GM18508 (cell line): ENCODE measurements around the gene TECTA.
"Not testable (repeated sequence)": the region's sequence is repeated elsewhere in the genome, so short reads cannot be mapped to it uniquely, and the experiment has no call there.

Experiments used
- ATAC-seq: cut with Tn5 transposase; IDR thresholded peaks from one replicate; pipeline ENCODE4 v1.9.1; 2021; ENCODE audit warnings: moderate number of reproducible peaks; ENCODE audit not compliant: insufficient read depth, unreplicated experiment

The TECTA gene

DNA sequence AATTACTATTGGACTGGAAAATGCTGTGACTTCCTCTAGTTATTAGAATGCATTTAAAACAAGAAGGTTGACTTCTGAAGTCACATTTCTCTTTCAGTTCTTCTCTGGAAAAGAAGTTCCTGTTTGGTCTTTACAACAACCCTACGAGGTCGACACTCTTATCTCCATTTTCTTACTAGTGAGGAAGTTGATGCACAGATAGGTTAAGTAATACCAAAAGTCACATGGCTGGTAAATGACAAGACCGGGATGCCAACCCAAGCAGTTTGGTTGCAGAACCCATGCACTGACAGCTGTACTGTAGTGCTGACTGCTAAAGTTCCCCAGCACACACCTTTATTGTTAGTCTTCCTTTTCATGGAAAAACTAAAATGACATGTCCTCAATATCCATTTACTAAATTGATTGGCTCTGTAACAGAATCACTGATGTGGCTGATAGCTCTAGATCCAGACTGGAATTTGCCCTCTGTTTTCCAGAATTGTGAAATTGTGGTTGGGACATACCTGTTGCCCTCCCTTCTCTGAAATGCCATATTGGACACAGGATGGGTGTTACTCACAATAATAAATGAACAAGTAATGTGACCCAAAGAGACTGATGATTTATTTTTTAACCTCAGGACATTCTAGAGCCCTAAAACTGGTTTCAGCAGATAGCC lies 9.4 kb upstream of the TECTA start:
- ATAC-seq = no peak

DNA sequence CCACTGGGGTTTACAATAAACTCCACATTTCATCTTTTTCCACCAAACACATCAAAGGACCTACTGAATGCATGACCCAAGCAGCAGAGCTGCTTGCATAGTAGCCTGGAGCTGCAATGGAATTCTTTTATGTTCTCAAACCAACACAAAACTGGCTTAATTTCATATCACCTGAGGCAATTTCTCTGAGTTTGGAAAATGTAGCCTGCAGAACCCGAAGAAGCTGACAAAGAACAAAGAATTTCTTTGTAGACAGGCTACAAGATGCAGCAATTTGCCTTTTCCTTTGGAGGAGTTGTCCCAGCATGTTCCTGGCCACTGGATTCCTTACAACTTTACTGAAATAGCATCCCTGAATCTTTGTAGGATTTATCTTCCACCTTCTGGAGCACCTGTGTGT lies 5.5 kb upstream of the TECTA start:
- no peak for ATAC-seq

DNA sequence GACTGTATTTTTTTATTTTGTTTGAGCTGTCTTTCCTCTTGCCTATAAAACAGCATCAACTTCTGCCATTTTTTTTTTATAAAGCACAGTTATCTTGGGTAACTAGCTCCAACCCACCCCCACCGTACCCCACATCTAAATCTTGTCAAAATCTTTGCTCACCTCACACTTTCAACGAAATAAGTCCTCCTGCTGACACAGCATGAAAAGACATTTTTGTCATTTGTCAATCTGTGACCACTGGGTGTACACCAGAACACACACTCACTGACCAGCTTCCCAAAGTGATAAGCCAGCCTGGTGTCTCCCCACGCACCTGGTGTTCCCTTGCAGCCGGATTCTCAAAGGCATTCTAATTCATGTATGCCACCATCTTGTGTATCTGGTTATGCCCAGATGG lies 1.7 kb upstream of the TECTA start:
- ATAC-seq = no peak

DNA sequence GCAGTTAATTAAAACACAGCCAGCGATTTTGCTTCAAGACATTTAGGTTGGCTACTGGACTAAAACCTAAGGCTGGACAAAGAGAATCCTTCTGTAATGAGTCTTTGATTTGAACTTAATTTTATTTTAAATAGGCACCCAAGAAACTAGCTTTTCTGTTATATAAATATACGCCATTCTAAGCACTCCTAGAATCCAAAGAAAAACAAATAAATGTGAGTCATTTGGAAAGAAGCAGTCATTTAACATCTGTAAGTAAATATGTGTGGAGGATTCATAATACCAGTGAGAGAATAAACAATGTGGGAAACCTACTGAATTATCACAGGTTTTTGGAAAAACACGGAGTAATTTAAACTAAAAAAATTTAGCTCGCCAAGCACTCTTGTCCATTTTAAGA lies 1.2 kb upstream of the TECTA start:
- no peak for ATAC-seq

DNA sequence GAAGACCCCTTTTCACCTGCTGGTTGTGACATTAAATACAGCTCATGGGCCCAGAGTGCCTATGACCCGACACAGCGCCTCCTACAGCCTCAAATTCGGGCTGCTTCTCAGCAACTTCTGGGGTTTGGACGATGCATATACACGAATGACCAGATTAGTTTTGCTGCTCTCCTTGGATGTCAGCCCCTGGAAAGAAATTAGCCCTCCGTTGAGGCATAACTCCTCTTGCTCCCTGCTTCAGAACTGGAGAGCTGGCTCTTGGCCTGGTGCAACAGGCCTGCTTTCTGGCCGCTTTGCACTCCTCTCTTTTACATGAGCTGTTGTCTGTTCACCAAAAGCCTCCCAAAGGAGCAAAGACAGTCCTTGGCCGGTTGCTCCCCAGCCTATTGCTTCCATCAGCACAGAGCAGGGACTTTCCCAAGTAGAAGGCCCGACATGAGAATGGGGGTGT lies 3.3 kb downstream of the TECTA start:
- ATAC-seq = no peak

DNA sequence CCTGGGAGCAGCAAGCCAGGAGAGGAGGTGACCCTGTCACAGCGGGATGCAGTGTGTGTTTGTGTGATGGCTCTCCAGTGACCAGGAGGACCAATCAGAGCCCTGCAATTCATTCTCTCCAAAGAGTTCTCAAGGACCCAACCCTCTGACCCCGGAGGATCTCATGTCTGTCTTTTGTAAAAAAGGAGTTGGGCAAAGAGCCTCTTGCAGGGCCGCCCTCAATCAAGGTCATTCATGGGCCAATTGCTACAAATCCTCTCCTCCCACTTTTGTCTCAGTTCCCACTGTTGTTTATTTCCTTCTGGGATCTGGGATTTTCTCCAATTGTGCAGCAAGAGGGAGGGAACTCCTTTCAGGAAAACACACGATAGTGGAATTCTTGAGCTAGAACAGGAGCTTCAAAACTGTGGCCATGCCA lies 4.0 kb downstream of the TECTA start:
- ATAC-seq = no peak

DNA sequence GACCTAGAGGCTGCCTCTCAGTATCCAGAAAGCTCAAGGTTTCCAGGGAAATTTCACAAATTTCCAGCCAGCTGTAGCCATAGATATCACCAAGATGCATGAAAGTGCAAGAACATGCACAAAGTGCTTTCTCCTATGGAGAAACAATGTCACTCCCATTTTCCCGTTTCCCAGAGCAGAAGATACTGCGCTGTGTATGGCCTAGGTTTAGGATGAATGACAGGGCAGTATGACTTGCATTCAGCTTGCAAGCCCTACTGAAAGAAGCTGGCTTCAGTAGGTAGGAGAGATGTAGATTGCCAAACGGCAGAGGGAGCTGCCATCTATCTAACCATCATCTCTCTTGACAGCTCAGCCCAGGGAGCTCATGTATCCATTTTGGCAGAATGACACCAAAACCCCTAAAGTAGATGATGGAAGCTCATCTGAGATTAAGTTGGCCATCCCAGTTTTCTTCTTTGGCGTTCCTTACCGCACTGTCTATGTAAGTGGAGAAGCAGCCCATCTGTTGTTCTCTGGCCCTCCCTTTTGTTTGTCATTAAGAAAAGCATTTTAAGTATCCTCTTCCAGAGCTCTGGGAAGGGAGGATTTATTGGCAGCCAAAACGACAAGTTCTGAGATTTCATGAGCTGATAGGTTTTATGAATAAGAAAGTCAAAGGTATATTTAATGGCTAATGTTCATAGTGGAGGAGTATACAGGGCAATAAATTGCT lies 4.6 kb downstream of the TECTA start:
- ATAC-seq = no peak

DNA sequence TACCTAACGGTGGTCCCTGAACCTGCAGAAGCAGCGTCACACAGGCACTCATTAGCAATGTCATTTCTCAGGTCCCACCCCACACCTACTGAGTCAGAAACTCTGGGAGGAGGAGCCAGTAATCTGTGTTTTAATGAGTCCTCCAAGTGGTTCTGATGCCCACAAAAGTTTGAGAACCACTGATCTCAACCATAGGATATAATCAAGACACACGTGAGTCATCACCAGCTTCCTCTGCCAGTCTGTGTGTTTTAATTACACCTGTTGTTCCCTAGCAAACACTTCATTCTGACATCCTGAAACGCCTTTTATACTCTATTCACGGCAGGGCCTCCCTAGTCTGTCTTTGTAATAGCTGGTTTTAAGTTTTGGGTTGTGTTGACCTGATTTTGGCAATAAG lies 5.8 kb downstream of the TECTA start:
- ATAC-seq = no peak

DNA sequence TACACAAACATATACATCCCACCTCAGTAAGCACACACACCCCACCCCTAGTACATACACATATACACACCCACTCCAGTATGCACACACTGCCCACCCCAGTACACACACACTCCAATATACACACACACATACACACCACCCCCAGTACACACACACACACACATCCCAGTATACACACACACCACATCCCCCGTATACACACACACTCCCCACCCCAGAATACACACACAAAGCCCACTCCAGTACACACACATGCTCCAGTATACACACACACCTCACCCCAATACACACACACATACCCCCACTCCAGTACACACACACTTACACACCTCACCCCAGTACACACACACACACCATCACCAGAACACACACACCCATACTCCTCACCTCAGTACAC lies 7.4 kb downstream of the TECTA start:
- ATAC-seq = no peak

DNA sequence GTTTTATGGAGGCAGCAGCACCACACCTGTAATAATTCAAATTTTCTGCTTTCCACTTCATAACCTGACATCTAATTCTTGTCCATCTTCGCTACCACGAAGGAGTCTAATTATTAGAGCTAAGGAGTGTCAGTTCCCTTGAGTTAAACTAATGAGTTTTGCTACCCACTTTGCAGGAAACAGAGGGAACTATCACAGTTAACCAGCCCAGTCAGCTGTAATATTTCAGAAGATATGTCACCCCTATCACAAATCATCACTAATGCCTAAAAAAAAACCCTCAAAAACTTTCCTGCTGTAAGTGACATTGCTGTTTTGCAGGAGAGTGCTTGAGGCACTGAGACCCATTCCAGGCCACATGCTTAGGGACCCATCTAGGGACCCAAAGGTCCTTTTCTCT lies 8.4 kb downstream of the TECTA start:
- ATAC-seq = no peak

DNA sequence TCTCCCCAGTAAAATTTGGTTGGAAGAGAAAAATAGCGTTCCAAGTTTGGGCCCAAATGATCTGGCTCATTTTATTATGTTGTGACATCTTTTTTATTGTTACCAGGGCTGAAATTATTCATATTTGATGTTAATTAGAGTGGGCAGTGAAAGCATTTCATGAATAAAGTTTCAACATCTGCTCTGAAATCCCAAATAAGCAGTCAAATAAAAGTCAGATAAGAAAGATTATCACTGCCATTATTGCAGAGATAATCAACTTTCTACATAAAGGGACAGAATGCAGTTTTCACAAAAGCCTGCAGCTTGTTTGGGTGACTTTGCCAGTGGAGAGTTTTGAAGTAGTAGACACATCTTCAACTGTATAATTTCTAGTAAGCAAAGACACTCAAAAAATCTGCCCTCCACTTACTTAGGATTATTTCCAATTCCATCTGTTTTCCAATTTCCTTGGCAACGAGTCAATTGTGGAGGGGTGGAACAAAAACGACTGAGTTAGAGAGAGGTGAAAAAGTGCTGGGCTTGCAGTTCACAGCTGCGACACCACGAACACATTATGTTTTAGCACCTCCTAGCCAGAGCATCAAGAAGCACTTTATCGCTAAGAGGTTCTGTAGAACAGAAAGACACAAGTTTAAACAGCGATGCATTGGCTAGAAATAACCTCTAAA lies 9.0 kb downstream of the TECTA start:
- ATAC-seq = no peak

DNA sequence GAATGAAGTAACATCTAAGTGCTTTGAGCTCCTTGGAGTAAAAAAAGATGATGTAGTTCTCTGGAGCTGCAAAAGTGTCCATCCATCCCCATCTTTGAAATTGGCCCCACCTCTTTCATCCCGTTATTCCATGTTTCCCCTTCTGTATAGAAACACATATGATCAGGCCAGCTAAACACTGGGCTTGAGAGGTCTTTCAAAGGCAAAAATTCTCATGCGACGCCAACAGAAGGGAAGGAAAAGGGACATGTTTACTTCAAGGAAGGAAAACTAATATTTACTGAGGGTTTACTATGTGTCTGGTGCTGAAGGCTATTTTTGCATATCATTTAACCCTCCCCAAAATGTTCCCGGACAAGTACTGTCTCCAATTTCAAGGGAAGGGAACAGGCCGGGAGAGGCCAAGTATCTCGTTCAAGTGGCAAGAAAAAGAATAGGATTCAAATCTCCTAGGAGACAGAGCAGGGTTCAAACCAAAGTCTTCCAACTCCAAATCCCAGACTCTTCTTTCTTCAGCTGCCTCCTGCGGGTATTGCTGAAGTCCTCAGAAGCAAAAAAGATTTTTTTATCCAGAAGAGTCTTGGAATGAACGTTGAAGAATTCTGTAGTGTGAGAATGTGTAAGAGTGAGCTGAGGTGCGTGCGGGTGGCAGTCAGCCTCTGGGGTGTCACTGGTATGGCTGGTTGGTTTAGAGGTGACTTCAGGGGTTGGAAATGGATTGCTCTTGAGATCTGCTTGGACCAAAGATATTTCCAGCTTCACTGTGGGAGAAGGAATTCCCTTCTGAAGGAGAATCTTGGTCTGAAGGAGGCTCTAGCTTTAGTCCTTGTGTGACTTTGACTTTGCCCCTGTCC lies 10.1 kb downstream of the TECTA start:
- ATAC-seq = no peak

DNA sequence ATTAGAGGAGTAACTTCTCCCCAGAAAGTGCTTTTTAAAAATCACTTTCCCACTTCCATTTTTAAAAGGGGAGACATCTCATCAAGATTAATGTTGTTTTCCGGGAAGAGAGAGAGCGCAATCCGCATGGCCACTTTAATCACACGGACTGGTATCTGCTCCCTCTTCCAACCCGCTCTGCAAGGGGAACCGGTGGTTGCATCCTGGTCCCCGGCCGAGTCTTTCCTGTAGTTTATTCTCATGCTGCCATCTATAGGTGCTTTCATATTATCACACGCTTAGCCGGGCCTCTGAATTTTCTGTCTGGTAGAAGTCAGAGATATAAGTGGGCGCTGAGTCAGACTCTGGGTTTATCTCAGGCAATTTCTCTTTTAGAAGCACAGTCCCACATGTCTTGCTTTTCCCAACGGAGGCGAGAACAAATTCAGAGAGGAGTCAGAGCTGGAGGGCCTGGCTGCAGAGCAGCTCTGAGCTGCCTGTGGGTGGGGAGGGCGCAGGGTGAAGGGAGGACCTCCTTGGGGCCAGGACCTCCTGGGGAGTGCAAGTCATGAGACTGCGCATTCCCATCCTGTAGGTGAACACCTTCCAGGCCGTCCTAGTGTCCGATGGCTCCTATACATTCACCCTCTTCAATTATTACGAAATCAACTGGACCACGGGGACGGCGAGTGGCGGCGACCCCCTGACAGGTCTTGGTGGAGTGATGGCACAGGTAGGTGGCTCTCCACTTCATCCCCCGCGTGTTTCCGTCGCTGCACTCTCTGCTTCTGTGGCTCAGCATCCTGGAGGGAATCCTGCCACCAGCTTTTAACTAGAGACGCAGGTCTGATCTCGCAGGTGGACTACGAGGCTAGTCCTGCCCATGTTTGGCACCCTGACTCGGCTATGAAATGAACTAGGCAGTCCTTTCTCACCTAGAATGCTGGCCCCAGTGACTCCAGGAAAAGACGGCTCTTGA lies 11.7 kb downstream of the TECTA start:
- ATAC-seq = no peak

DNA sequence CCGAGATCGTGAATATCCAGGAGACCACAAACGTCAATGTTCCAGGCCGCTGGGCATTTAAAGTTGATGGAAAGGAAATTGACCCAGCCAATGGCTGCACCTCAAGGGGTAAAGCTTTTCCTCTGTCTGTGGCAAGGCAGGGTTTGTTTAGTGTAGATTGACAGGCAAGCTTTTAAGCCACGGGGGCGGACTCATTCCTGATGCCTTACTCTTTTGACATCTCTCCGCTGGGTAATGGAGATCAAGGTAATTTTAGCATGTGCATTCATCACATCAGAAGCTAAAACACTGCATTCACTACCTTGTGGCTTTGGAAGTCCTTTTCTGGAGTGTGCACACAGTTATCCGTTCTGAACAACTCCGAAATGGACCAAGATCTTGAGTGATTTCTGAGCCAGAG lies 12.6 kb downstream of the TECTA start:
- ATAC-seq = no peak

DNA sequence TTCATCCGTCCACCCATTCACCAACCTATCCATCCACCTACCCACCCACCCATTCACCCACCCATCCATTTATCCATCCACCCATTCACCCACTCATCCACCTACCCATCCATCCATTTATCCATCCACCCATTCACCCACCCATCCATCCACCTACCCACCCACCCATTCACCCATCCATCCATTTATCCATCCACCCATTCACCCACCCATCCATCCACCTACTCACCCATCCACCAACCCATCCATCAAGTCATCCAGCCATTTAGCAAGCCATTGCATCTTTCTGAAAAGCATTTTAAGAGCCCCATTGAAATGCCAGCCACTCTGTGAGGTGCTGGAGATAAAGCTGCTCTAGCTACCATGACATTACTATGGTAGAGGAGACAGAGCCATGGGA lies 14.0 kb downstream of the TECTA start:
- not testable (repeated sequence) for ATAC-seq

DNA sequence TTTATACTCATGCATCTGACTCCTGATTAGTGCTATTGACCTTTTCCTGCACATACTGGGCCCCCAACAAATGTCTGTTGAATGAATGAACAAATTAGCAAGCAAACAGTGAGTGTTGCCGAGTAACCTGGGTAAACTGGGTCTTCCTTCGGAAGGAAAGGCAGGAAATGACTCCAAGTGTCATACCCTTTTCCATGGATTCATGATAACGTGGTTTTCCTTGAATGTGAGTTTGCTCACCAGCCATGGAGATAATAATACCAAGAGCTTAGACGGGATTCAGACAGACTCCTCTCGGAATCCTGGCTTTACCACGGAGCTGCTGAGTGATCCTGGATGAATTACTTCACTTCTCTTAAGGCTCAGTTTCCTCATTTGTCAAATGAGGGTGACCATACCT lies 16.7 kb downstream of the TECTA start:
- ATAC-seq = no peak

DNA sequence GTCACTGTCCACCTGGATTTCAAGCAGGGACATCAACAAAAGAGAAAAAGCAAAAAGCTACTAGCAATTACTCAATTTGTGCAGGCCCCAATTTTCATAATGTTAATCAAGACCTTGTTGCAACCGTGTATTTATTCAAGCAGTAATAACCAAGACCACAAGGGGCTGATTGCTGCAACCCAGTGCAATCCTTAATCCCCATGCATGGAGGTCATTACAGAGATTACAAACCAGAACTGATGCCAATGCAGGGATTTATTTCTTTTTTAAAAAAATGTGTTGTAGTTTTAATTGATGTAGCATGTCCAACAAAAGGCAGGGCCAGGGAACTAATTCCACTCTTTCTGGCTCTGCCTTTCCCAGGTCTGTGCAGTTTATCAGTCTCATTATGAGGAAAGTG lies 18.4 kb downstream of the TECTA start:
- no peak for ATAC-seq

DNA sequence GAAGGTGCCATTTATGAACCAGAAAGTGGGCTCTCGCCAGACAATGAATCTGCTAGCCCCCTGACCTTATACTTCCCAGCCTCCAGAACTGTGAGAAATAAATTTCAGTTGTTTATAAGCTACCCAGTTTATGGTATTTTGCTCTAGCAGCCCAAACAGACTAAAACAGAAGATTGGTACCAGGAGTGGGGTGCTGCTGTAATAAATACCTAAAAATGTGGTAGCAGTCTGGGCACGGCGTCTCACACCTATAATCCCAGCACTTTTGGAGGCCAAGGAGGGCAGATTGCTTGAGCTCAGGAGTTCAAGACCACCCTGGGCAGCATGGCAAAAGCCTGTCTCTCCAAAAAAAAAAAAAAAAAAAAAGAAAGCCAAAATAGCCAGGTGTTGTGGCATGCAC lies 21.3 kb downstream of the TECTA start:
- no peak for ATAC-seq

DNA sequence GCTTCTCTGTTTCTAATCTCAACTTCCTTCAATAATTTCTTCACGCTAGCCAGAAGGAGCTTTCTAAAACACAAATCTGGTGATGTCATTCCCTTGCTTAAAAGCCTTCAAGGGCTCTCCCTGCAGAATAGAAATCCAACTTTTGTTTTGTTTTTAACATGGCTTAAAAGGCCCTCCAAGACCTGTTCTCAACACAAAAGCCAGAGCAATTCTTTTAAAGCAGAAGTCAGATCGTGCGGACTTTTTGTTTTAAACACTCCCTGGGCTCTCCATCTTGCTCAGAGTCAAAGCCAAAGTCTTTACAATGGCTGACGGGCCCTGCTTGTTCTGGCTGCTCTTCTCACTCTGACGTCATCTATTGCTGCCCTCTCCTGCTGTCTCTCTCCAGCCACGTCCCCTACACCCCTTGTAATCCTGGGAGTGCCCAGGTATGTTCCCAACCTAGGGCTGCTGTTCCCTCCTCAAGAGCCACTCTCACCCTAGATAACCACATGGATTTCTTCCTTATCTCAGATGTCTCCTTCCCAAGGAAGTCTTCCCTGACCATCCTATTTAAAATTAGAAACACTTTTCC lies 22.5 kb downstream of the TECTA start:
- ATAC-seq = no peak
